Peyer's patch (tissue), 4 donors: Measurements from ENCODE around the gene PARVA.

ENCODE experiments used
- POLR2A ChIP-seq, 2 donors: fragments of 450-650 bp; IDR thresholded peaks; one replicate each; pipeline ENCODE4 v1.5.1; 2017; ENCODE audit warnings: antibody characterized with exemption in 2 of 2, mild to moderate bottlenecking in 2 of 2, moderate library complexity in 2 of 2
- TF ChIP-seq, protein P1 (sequence below), 6 experiments: fragments of 450-650 bp in 4 of 6; fragments of 200-600 bp in 2 of 6; sonication (generic) in 1 of 6; IDR thresholded peaks; one replicate each; pipeline ENCODE4 v1.5.1; 2017 to 2019; ENCODE audit warnings: antibody characterized with exemption in 6 of 6, mild to moderate bottlenecking in 3 of 6, moderate library complexity in 1 of 6

DNA sequence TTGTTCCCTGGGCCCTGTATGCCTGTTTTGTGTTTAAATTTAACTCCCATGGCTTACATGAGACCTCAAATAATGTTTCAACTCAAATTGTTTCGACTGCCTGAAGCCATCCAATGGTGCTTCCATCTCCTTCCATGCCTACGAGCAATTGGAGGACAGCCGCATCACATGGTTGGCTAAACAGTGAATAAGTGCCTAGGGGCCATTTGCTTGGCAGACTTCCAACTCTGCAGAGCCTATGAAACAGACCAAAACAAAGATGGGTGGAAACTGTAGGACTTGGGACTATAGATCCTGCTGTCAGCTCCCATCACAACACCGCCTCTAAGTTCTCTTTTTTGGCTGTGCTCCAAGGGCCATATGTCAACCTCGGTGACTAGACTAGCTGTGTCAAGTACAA, 84.1 kb downstream of the PARVA start:
- TF ChIP-seq, protein P1, sequence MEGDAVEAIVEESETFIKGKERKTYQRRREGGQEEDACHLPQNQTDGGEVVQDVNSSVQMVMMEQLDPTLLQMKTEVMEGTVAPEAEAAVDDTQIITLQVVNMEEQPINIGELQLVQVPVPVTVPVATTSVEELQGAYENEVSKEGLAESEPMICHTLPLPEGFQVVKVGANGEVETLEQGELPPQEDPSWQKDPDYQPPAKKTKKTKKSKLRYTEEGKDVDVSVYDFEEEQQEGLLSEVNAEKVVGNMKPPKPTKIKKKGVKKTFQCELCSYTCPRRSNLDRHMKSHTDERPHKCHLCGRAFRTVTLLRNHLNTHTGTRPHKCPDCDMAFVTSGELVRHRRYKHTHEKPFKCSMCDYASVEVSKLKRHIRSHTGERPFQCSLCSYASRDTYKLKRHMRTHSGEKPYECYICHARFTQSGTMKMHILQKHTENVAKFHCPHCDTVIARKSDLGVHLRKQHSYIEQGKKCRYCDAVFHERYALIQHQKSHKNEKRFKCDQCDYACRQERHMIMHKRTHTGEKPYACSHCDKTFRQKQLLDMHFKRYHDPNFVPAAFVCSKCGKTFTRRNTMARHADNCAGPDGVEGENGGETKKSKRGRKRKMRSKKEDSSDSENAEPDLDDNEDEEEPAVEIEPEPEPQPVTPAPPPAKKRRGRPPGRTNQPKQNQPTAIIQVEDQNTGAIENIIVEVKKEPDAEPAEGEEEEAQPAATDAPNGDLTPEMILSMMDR (IDR thresholded peaks at IDR 0.05) = no peak
- no peak for TF ChIP-seq POLR2A (IDR thresholded peaks at IDR 0.05)
